ENCODE data around the gene BAAT.
A peak's percentile ranks its signal among the peaks of the same experiment; 100 is the strongest.

The BAAT gene

DNA sequence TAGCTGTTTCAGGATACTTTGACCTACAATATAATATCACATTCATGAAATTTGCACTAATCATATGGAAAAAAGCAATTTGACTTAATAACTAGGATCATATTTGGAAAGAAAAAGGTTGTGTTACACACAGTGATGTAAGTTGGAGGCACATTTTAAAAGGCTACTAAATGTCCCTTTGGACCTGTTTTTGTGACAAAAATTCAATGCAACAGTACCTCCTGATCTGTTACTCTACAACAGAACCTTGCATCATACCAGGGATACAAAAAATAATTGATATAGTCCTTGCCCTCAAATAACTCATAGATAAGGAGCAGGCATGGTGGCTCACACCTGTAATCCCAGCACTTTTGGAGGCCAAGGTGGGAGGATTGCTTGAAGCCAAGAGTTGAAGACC, 67.1 kb downstream of the BAAT start:
- in situ Hi-C loops (cut with MboI; ENCODE audit: low sequenced_read_pairs, unreplicated experiment), result loop anchor here (25.0 kb wide), 3 partner anchors 205 to 705 kb away; no protein-coding TSS in a partner anchor
- TF ChIP-seq, protein P1, sequence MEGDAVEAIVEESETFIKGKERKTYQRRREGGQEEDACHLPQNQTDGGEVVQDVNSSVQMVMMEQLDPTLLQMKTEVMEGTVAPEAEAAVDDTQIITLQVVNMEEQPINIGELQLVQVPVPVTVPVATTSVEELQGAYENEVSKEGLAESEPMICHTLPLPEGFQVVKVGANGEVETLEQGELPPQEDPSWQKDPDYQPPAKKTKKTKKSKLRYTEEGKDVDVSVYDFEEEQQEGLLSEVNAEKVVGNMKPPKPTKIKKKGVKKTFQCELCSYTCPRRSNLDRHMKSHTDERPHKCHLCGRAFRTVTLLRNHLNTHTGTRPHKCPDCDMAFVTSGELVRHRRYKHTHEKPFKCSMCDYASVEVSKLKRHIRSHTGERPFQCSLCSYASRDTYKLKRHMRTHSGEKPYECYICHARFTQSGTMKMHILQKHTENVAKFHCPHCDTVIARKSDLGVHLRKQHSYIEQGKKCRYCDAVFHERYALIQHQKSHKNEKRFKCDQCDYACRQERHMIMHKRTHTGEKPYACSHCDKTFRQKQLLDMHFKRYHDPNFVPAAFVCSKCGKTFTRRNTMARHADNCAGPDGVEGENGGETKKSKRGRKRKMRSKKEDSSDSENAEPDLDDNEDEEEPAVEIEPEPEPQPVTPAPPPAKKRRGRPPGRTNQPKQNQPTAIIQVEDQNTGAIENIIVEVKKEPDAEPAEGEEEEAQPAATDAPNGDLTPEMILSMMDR (IDR thresholded peaks at IDR 0.05; ENCODE audit: borderline replicate concordance, control extremely low read depth, extremely low read depth, insufficient read depth, missing control alignments), result no peak
- DNase-seq (ENCODE audit: low spot score), result no peak

DNA sequence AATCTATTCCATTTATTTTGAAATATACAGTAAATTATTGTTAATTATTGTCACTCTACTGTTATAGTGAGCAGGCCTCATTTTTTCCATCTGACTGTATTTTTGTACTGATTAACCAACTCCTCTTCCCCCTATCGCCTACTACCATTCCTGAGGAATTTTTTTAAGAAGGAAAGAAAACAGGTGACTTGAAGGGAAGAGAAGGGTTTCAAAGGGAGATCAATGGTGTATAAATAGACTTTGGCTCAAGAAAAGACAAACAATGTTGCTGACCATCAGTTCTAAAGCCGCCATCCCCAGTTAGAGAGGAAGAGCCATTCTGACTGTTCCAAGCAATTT, 69.7 kb downstream of the BAAT start:
- in situ Hi-C loops (cut with MboI; ENCODE audit: low sequenced_read_pairs, unreplicated experiment), result loop anchor here (25.0 kb wide), 3 partner anchors 203 to 703 kb away; no protein-coding TSS in a partner anchor
- TF ChIP-seq, protein P1 (IDR thresholded peaks at IDR 0.05; ENCODE audit: borderline replicate concordance, control extremely low read depth, extremely low read depth, insufficient read depth, missing control alignments), result no peak
- no peak for DNase-seq (ENCODE audit: low spot score)

DNA sequence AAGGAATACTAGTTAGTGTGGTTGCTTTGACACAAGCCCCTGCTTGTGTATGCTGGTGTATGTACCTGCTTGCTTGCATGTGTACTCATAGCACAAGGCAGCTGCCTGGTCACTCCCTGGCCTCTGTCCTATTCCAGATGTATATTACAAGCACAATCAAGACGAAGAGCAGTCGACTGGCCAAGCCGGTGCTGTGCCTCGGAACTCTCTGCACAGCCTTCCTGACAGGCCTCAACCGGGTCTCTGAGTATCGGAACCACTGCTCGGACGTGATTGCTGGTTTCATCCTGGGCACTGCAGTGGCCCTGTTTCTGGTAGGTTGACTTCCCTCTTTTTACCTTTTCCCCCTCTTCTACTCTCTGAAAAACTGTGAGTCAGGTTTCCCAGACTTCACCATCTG, 72.1 kb downstream of the BAAT start:
- in situ Hi-C loops (cut with MboI; ENCODE audit: low sequenced_read_pairs, unreplicated experiment), result loop anchor here (25.0 kb wide), 3 partner anchors 200 to 700 kb away; no protein-coding TSS in a partner anchor
- DNase-seq (ENCODE audit: low spot score), result no peak
- TF ChIP-seq, protein P1 (IDR thresholded peaks at IDR 0.05; ENCODE audit: borderline replicate concordance, control extremely low read depth, extremely low read depth, insufficient read depth, missing control alignments), result no peak

DNA sequence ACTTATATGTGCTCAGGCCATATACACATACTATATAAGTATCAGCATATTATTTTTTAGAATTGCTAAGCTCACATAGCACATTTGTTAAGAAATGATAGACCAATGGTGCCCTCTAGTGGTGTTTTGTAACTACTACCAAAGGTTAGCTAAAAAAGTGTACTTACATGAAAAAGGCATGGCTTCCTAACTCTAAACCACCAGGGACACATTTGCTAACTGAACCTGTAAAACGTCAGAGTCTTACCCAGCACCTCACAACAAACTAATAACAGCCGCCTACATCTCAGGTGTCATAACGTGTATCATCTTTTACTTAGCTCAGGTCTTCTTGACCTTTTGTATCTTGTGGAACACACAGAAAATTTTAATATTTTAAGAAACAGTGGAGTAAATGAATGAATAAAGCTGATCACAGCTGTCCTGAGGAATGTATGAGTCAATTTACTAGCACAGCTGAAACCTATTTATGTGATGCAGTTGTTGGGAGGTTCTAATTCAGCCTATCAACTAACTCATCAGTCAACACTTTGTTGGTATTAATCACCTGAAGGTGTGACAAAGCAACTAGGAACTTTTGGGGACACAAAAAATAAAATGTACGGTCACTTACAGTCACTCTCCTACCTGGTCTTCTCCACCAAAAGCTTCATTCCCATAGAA, 72.9 kb downstream of the BAAT start:
- DNase-seq (ENCODE audit: low spot score), result peak; percentile 55
- TF ChIP-seq, protein P1 (IDR thresholded peaks at IDR 0.05; ENCODE audit: borderline replicate concordance, control extremely low read depth, extremely low read depth, insufficient read depth, missing control alignments), result peak; percentile 62
- in situ Hi-C loops (cut with MboI; ENCODE audit: low sequenced_read_pairs, unreplicated experiment), result loop anchor here (25.0 kb wide), 3 partner anchors 200 to 700 kb away; no protein-coding TSS in a partner anchor

DNA sequence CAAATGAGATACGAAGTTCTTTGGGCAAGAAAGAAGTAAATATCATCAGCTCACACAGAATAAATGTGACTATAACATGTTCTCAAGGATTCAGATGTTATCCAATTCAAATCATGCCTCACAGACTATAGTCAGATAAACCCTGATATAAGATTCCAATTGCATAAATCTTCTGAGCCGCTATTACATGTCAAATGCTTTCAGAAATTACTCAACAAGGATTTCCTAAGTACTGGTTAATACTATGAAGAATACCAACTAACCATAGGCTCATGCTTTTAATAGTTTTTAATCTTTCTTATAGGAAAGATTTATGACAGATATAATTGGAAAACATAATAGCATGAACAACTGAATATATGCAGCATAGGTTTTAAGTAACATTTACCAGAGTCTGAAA, 73.6 kb downstream of the BAAT start:
- TF ChIP-seq, protein P1 (IDR thresholded peaks at IDR 0.05; ENCODE audit: borderline replicate concordance, control extremely low read depth, extremely low read depth, insufficient read depth, missing control alignments), result no peak
- in situ Hi-C loops (cut with MboI; ENCODE audit: low sequenced_read_pairs, unreplicated experiment), result loop anchor here (25.0 kb wide), 3 partner anchors 199 to 699 kb away; no protein-coding TSS in a partner anchor

More for the DNA sequence above, 73.6 kb downstream of the BAAT start:
- DNase-seq (ENCODE audit: low spot score), result no peak

Measured in GM13976 (cell line).